Left lung (tissue), 10 donors: ENCODE data around the gene PRSS56. TPM values are rescaled to one million over a fixed set of nuclear protein-coding genes. Genes with fewer than 3 reads are reported as not detected.
A peak's percentile ranks its signal among the peaks of the same experiment; 100 is the strongest.

Experiments
- ATAC-seq: fragments of 200-7000 bp; cut with Tn5 transposase; one replicate; pipeline ENCODE4 v1.9.1; 2020; ENCODE audit warnings: moderate library complexity
- DNase-seq, 4 donors: peaks; one replicate each; pipeline ENCODE4 v3.0.0-alpha.2; 2013 to 2020
- H3K27ac ChIP-seq, 2 donors: fragments of 200-600 bp; sonication (generic) in 1 of 2; one replicate each; pipeline versions ENCODE4 v1.5.0 to v1.8.0; 2020 to 2021
- H3K27me3 ChIP-seq, 2 donors: fragments of 200-600 bp; sonication (generic) in 1 of 2; one replicate each; pipeline versions ENCODE4 v1.5.0 to v1.8.0; 2020 to 2021
- H3K36me3 ChIP-seq, 2 donors: fragments of 200-600 bp; sonication (generic) in 1 of 2; one replicate each; pipeline versions ENCODE4 v1.5.0 to v1.8.0; 2020 to 2021
- H3K4me1 ChIP-seq, 2 donors: fragments of 200-600 bp; one replicate each; pipeline ENCODE4 v1.8.0; 2021
- H3K4me3 ChIP-seq, 2 donors: fragments of 200-600 bp; sonication (generic) in 1 of 2; one replicate each; pipeline versions ENCODE4 v1.5.0 to v1.8.0; 2020 to 2021; ENCODE audit warnings: mild to moderate bottlenecking in 1 of 2
- H3K9me3 ChIP-seq, 2 donors: fragments of 200-600 bp; sonication (generic) in 1 of 2; one replicate each; pipeline versions ENCODE4 v1.5.0 to v1.8.0; 2020 to 2021
- CTCF ChIP-seq, 2 donors: fragments of 200-600 bp; sonication (generic) in 1 of 2; IDR thresholded peaks; one replicate each; pipeline versions ENCODE4 v1.5.0 to v1.8.0; 2021; ENCODE audit warnings: antibody characterized with exemption in 2 of 2
- intact Hi-C, 2 donors: fragments of 100-400 bp; cut with DNase I; formaldehyde crosslinking; loops; one replicate each; pipeline versions ENCODE4 v1.11.2 to v1.14.2; 2022
- polyA plus RNA-seq, 6 donors: library from polyadenylated mRNA; unstranded; fragments of 120-200 nt; gene quantifications; one replicate each; pipeline ENCODE4 v1.2.1, GENCODE V29; 2013; ENCODE audit not compliant: insufficient read length in 6 of 6
- total RNA-seq, 2 donors: library from RNA; stranded (reverse); fragmentation: NEBNext Ultra II Directional; extraction: Animal tissue kit (Norgen Biotek cat#: 25700); gene quantifications; one replicate each; pipeline ENCODE4 v1.2.1, GENCODE V29; 2021
- donor health status: DM: no; HTN: yes; CAD: no.
- donor health status: DM: no; HTN: no; CAD: no.

PRSS56 gene
- total and polyA plus RNA-seq, 8 donors = not detected

GRCh38 chr2:232523402-232523681 lies 3.2 kb downstream of the PRSS56 start:
- Histone ChIP-seq H3K36me3 (no peaks in the 10 kb centered on the region), H3K9me3 (no peaks in the 10 kb centered on the region), H3K4me3 (no peak overlapping the region), H3K4me1 (peaks cover 12 to 28% of the 10 kb centered on the region in 2 donors), H3K27ac (no peak overlapping the region), H3K27me3 (peaks cover 45 to 97% of the 10 kb centered on the region in 2 donors)
- no peak for ATAC-seq
- intact Hi-C loops = loop anchor here in 1 of 2 donors (5.0 to 10.0 kb wide), 2 partner anchors 71 to 619 kb away; no protein-coding TSS in a partner anchor
- TF ChIP-seq CTCF (IDR thresholded peaks at IDR 0.05) = no peak
- DNase-seq = no peak

GRCh38 chr2:232523682-232524597 lies 3.8 kb downstream of the PRSS56 start:
- DNase-seq (peak in 2 of 4 donors; percentile 30 to 80), ATAC-seq (peak; percentile 22)
- no peak for TF ChIP-seq CTCF (IDR thresholded peaks at IDR 0.05)
- Histone ChIP-seq H3K36me3 (no peaks in the 10 kb centered on the region), H3K4me1 (peaks cover 12 to 28% of the 10 kb centered on the region in 2 donors), H3K9me3 (no peaks in the 10 kb centered on the region), H3K27me3 (peaks cover 45 to 95% of the 10 kb centered on the region in 2 donors), H3K27ac (no peak overlapping the region), H3K4me3 (peak overlapping the region in 1 of 2 donors; percentile 5)
- intact Hi-C loops = loop anchor here in 1 of 2 donors (5.0 to 10.0 kb wide), 2 partner anchors 72 to 619 kb away; no protein-coding TSS in a partner anchor

- intact Hi-C loops = loop anchor here in 1 of 2 donors (5.0 to 10.0 kb wide), 2 partner anchors 72 to 620 kb away; no protein-coding TSS in a partner anchor
- Histone ChIP-seq H3K27me3 (peaks cover 45 to 89% of the 10 kb centered on the region in 2 donors), H3K4me3 (no peak overlapping the region), H3K9me3 (no peaks in the 10 kb centered on the region), H3K27ac (no peak overlapping the region), H3K36me3 (no peaks in the 10 kb centered on the region), H3K4me1 (peaks cover 12 to 28% of the 10 kb centered on the region in 2 donors)
- ATAC-seq = no peak
- DNase-seq = peak in 1 of 4 donors; percentile 56
- TF ChIP-seq CTCF (IDR thresholded peaks at IDR 0.05) = no peak
Observed at GRCh38 chr2:232524771-232525170, 4.6 kb downstream of the PRSS56 start.

- intact Hi-C loops = loop anchor here in 1 of 2 donors (10.0 kb wide), 1 partner anchor 620 kb away; no protein-coding TSS in a partner anchor
- H3K27me3 ChIP-seq = peaks cover 45 to 89% of the 10 kb centered on the region in 2 donors
- H3K36me3 ChIP-seq = no peaks in the 10 kb centered on the region
- H3K4me1 ChIP-seq = peaks cover 12 to 28% of the 10 kb centered on the region in 2 donors
- H3K9me3 ChIP-seq = no peaks in the 10 kb centered on the region
- no peak overlapping the region for H3K27ac ChIP-seq
- no peak for ATAC-seq
- no peak overlapping the region for H3K4me3 ChIP-seq
- DNase-seq = peak in 1 of 4 donors; percentile 43
- no peak for TF ChIP-seq CTCF (IDR thresholded peaks at IDR 0.05)
Observed at GRCh38 chr2:232525199-232525598, 5.0 kb downstream of the PRSS56 start.

- no peak for TF ChIP-seq CTCF (IDR thresholded peaks at IDR 0.05)
- H3K36me3 ChIP-seq = no peaks in the 10 kb centered on the region
- intact Hi-C loops = loop anchor here in 1 of 2 donors (10.0 kb wide), 1 partner anchor 621 kb away; no protein-coding TSS in a partner anchor
- H3K27me3 ChIP-seq = peaks cover 45 to 87% of the 10 kb centered on the region in 2 donors
- no peaks in the 10 kb centered on the region for H3K9me3 ChIP-seq
- H3K4me3 ChIP-seq = no peak within 1 kb of the TSS
- H3K4me1 ChIP-seq = peaks cover 12 to 28% of the 10 kb centered on the region in 2 donors
- H3K27ac ChIP-seq = no peak within 1 kb of the TSS
- peak in 2 of 4 donors; percentile 41 to 54 for DNase-seq
- ATAC-seq = no peak
Observed at GRCh38 chr2:232525791-232526371, 5.7 kb downstream of the PRSS56 start, which contains the start of gene CHRND. Gene CHRND, plus strand, starts transcription at chr2:232526160. Its CDS starts 56 bp downstream, at chr2:232526216.
